GM18508 (cell line): ENCODE results near the gene MISP3.

Source experiments
- ATAC-seq: cut with Tn5 transposase; IDR thresholded peaks from one replicate; pipeline ENCODE4 v1.9.1; 2021; ENCODE audit warnings: moderate number of reproducible peaks; ENCODE audit not compliant: insufficient read depth, unreplicated experiment

The MISP3 gene

DNA sequence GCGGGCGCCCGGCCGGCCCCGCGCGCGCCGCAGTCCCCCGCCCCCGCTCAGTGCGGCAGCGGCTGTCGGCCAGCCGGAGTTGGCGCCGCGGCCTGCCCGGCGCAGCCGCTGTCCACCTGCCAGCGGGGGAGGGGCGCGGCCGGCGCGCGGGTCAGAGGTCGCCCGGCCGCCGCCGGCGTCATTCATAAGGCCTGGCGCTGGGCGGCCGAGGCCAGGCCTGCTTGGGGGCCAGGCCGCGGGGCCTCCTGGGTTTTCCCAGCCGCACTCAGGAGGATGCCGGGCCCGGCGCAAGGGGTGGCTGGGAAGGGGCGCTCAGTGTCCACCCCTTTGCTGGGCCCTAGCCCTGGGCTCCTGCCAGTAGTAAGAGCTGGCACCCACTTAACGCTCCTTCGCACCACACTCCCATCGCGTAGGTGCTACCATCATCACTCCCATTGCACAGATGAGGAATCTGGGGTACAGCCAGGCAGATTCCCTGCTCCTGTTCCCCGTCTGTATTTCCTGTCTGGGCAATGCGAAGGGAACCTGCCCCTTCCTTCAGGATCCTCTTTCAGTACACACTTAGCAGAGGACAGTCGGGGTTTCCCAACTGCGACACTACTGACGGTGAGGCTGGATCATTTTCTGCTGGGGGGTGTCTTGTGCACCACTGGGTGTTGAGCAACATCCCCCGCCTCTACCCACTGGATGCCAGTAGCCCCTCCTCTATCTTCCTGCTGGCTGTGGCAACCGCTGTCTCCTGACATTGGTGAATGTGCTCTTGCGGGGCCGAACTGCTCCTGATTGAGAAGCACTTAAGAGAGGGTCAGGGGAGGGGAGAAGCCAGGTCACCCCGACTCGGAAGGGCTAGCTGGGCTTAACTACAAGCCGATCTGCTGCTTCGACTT, 45.8 kb downstream of the MISP3 start:
- ATAC-seq: no peak

DNA sequence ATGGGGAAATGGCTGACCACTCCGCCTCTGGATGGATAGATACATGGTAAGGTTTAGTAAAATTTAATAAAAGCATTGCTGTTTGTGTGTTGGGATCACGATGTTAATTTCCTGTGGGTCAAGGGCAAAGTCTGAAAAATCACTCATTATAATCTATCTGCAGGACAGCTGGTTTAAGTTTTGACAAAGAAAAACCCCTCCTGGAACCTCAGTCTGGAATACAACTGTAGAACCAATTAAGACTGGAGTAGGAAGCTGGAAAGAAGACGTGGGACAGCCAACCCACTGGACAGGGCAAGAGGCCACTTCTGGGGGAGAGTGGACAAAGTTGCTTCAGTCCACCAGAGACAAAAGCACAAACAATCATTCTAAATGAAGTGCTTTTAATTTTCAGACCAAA, 46.6 kb downstream of the MISP3 start:
- ATAC-seq: no peak

DNA sequence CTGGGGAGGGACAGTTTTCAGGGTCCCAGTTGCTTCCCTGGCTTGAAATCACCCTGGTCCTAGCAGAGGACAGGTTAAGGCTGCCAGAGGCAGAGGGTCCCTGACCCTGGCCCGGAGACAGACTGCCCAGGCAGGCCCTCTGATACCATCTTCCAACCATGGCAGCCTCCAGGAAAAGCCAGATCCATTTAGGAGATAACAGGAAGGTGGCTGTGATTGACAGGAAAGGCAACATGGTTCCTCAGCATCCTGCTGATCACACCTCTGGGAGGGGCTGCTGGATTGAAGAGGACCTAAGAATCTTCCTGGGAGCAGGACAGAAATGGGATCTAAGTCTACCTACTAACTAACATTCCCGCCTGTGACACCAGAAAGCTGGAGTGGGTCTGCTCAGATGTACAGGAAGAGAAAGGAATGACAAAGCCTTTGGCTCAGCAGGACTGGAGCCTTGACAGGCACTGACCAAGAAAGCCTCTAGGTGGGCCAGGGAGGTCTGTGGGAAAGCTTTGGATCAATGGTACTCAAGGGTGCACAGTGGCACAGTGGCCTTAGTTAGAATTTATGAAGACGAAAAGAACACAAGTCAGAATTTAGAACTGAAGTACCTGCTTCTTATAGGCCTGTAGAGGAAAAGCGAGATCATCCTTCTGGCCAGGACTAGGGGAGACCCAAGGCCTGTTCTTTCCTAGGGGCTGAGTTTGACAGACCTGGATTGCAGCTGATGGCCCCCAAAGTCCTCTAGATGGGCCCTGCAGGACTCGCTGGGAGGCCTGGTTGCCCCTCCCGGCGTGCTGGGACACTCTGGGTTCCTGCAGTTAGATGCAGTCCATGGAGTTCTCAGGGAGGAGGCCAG, 47.3 kb downstream of the MISP3 start:
- ATAC-seq: no peak

DNA sequence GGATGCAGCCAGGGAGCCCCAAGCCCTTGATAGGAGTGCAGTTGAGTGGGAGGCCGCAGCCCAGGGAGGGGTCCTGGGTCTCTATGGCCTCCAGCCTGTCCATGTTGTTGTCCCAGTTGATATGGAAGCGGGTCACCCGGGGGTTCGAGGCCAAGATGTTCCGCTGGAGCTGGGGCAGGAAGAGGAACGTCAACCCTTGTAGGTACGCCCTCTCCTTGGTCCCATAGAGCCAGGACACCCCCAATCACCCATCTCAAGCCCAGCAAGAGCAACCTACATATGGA, 47.9 kb downstream of the MISP3 start:
- no peak for ATAC-seq

DNA sequence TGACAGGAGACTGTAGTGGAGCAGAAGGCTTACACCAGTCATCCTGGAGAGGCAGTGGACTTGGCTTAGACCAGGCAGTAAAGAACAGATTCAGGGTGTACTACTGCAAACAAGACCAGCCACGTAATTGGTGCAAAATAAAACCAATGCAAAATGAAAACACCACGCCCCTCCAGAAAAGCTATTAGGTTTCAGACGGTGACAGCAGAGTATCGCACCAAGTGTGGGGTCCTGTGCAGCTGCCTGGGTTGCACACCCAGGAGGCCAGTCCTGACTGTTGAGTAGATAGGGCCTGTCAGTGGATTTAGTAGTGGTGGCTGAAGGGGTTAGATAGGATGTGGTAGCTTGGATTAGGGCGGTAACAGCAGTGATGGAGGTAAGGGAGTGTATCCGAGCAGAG, 50.3 kb downstream of the MISP3 start:
- ATAC-seq: no peak
